Thyroid gland (tissue), 4 donors: ENCODE data around the gene FXYD3. TPM values are rescaled to one million over a fixed set of nuclear protein-coding genes. Genes with fewer than 3 reads are reported as not detected.

Experiments
- DNase-seq, 2 donors: peaks; one replicate each; pipeline ENCODE4 v3.0.0-alpha.2; 2019
- H3K27ac ChIP-seq, 3 donors: fragments of 200-600 bp; sonication (generic); 1 replicate in 2 of 3; 2 replicates in 1 of 3; pipeline ENCODE4 v1.5.1; 2016 to 2019; ENCODE audit warnings: mild to moderate bottlenecking in 1 of 3, moderate library complexity in 1 of 3
- H3K27me3 ChIP-seq: fragments of 200-600 bp; sonication (generic); one replicate; pipeline ENCODE4 v1.5.1; 2019
- H3K36me3 ChIP-seq, 2 donors: fragments of 200-600 bp; sonication (generic); one replicate each; pipeline ENCODE4 v1.5.1; 2016 to 2019
- H3K4me1 ChIP-seq, 2 donors: fragments of 200-600 bp; sonication (generic); one replicate each; pipeline ENCODE4 v1.5.1; 2017 to 2019
- H3K4me3 ChIP-seq, 3 donors: fragments of 200-600 bp; sonication (generic); replicated peaks in 1 of 3; 1 replicate in 2 of 3; 2 replicates in 1 of 3; pipeline ENCODE4 v1.5.1; 2016; ENCODE audit warnings: mild to moderate bottlenecking in 1 of 3
- H3K9me3 ChIP-seq: fragments of 200-600 bp; sonication (generic); one replicate; pipeline ENCODE4 v1.5.1; 2017
- CTCF ChIP-seq, 6 experiments: fragments of 200-600 bp in 3 of 6; fragments of 450-650 bp in 3 of 6; sonication (generic) in 3 of 6; IDR thresholded peaks; one replicate each; pipeline ENCODE4 v1.5.1; 2016 to 2019; ENCODE audit warnings: antibody characterized with exemption in 6 of 6, mild to moderate bottlenecking in 2 of 6, inconsistent platforms in 1 of 6, moderate library complexity in 1 of 6
- POLR2A ChIP-seq, 2 donors: fragments of 450-650 bp; IDR thresholded peaks; one replicate each; pipeline ENCODE4 v1.6.1; 2017; ENCODE audit warnings: antibody characterized with exemption in 2 of 2, mild to moderate bottlenecking in 2 of 2, moderate library complexity in 1 of 2
- WGBS, 2 donors: methylation state at CpG; one replicate each; pipeline ENCODE4 v1.1.5; 2017; 5-methylcytosine and 5-hydroxymethylcytosine counted together
- intact Hi-C: fragments of 100-400 bp; cut with DNase I; formaldehyde crosslinking; loops from one replicate; pipeline ENCODE4 v1.15.1; 2023
- total RNA-seq, 4 donors: library from RNA; depleted of rRNA; stranded (reverse); fragments of >200 nt; gene quantifications; one replicate each; pipeline ENCODE4 v1.2.3, GENCODE V29; 2016

FXYD3 gene
- total RNA-seq, 4 donors from 2014 or later: 1.1 TPM; not detected in 3

GRCh38 chr19:35086455-35086854 lies 29.2 kb upstream of the FXYD3 start:
- 83 to 87% methylated on average over 2 to 8 of the region's 8 CpGs for whole genome bisulfite sequencing, 2 donors
- intact Hi-C loops: no loop called here
- H3K4me1 ChIP-seq: peaks cover 0 to 5% of the 10 kb centered on the region in 2 donors
- H3K27ac ChIP-seq: no peak overlapping the region
- no peaks in the 10 kb centered on the region for H3K9me3 ChIP-seq
- no peak for TF ChIP-seq CTCF (IDR thresholded peaks at IDR 0.05)
- no peak for TF ChIP-seq POLR2A (IDR thresholded peaks at IDR 0.05)
- no peak for DNase-seq
- H3K4me3 ChIP-seq: no peak overlapping the region
- no peaks in the 10 kb centered on the region for H3K36me3 ChIP-seq
- no peaks in the 10 kb centered on the region for H3K27me3 ChIP-seq

GRCh38 chr19:35087393-35087792 lies 28.2 kb upstream of the FXYD3 start:
- no peak for DNase-seq
- Histone ChIP-seq H3K36me3 (no peaks in the 10 kb centered on the region), H3K9me3 (no peaks in the 10 kb centered on the region), H3K4me3 (no peak overlapping the region), H3K27ac (no peak overlapping the region), H3K27me3 (no peaks in the 10 kb centered on the region), H3K4me1 (peaks cover 0 to 5% of the 10 kb centered on the region in 2 donors)
- intact Hi-C loops: no loop called here
- no peak for TF ChIP-seq POLR2A (IDR thresholded peaks at IDR 0.05)
- no peak for TF ChIP-seq CTCF (IDR thresholded peaks at IDR 0.05)

- no peak overlapping the region for H3K27ac ChIP-seq
- H3K4me1 ChIP-seq: peaks cover 0 to 5% of the 10 kb centered on the region in 2 donors
- H3K27me3 ChIP-seq: no peaks in the 10 kb centered on the region
- WGBS, 2 donors: 77% methylated on average over 6 to 7 of the region's 8 CpGs
- H3K9me3 ChIP-seq: no peaks in the 10 kb centered on the region
- no peaks in the 10 kb centered on the region for H3K36me3 ChIP-seq
- H3K4me3 ChIP-seq: no peak overlapping the region
- DNase-seq: no peak
- TF ChIP-seq CTCF (IDR thresholded peaks at IDR 0.05): no peak
- TF ChIP-seq POLR2A (IDR thresholded peaks at IDR 0.05): no peak
- intact Hi-C loops: no loop called here
Measured at GRCh38 chr19:35088131-35088913, 27.3 kb upstream of the FXYD3 start.

- Histone ChIP-seq H3K4me3 (no peak overlapping the region), H3K27ac (no peak overlapping the region), H3K36me3 (no peaks in the 10 kb centered on the region), H3K27me3 (no peaks in the 10 kb centered on the region), H3K9me3 (no peaks in the 10 kb centered on the region), H3K4me1 (peaks cover 0 to 5% of the 10 kb centered on the region in 2 donors)
- intact Hi-C loops: no loop called here
- TF ChIP-seq CTCF (IDR thresholded peaks at IDR 0.05) (no peak), POLR2A (IDR thresholded peaks at IDR 0.05) (no peak)
- 86 to 89% methylated on average over 8 of the region's 8 CpGs for WGBS, 2 donors
- DNase-seq: no peak
Measured at GRCh38 chr19:35089554-35089953, 26.1 kb upstream of the FXYD3 start.

- H3K4me3 ChIP-seq: no peak overlapping the region
- H3K4me1 ChIP-seq: peaks cover 0 to 5% of the 10 kb centered on the region in 2 donors
- H3K9me3 ChIP-seq: no peaks in the 10 kb centered on the region
- no peaks in the 10 kb centered on the region for H3K27me3 ChIP-seq
- 39 to 40% methylated on average over 9 of the region's 9 CpGs for WGBS, 2 donors
- H3K27ac ChIP-seq: no peak overlapping the region
- intact Hi-C loops: no loop called here
- TF ChIP-seq POLR2A (IDR thresholded peaks at IDR 0.05) (no peak), CTCF (IDR thresholded peaks at IDR 0.05) (no peak)
- no peaks in the 10 kb centered on the region for H3K36me3 ChIP-seq
- no peak for DNase-seq
Measured at GRCh38 chr19:35090160-35090505, 25.5 kb upstream of the FXYD3 start.
